GM03348 (cell line): ENCODE measurements around the gene ARRB1.
"Not testable (repeated sequence)": the region's sequence is repeated elsewhere in the genome, so short reads cannot be mapped to it uniquely, and the experiment has no call there.

Source experiments
- DNase-seq: peaks from one replicate; pipeline ENCODE4 v3.0.0; 2012; ENCODE audit warnings: low spot score

ARRB1 gene

DNA sequence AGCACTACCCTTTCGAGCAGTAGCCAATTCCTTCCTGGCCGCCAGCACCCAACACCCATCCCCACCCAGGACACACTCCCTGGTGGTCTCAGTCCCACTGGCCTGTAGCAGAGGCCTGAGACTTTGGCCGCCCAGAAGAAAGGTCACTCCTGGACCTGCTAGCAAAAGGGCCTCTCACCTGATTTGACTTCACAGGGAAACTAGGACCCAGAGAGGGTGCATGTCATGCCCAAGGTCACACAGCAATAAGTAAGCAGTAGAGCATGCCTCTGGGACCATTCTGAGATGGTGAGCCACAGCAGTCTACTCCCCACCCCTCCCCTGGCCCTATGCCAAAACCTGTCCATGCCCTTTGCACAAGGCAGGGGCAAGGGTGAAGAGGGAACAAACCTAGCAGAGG lies 7.3 kb downstream of the ARRB1 start:
- no peak for DNase-seq

DNA sequence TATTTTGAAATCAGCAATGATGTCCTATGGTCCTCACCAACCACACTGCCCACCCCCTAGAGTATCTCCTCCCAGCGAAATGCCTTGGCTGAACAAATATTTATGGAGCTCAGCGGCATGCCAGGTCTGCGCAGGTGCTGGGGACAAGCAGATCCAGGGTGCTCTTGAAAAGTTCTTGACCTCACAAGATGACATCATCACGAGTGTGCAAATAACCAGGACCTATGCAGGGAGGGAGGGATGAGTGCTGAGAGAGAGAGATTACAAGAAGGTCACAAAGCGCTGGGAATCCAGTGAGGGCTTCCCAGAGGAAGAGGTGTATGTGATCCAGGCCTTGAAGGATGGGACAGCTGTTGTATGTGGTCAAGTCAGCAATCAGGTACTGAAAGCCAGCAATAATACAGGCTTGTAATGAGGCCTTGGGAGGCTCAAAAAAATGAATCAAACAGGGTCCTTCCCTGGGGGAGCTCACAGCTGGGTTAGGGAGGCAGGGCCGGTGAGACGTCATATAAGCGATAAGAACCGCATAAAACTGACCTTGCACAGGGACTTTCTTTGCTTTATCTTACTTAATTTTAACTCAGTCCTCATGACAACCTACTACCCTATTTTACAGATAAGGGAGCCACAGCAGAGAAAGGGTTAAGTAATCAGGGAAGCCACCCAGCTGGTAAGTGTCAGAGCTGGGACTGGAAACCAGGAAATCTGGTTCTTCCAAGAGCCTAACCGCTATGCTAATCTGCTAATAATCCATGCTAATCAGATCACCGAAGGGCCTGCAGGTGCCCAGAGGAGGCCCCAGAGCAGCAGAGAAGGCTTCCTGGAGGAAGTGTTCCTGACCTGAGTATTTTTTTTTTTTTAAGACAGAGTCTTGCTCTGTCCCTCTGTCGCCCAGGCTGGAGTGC lies 8.2 kb downstream of the ARRB1 start:
- no peak for DNase-seq

DNA sequence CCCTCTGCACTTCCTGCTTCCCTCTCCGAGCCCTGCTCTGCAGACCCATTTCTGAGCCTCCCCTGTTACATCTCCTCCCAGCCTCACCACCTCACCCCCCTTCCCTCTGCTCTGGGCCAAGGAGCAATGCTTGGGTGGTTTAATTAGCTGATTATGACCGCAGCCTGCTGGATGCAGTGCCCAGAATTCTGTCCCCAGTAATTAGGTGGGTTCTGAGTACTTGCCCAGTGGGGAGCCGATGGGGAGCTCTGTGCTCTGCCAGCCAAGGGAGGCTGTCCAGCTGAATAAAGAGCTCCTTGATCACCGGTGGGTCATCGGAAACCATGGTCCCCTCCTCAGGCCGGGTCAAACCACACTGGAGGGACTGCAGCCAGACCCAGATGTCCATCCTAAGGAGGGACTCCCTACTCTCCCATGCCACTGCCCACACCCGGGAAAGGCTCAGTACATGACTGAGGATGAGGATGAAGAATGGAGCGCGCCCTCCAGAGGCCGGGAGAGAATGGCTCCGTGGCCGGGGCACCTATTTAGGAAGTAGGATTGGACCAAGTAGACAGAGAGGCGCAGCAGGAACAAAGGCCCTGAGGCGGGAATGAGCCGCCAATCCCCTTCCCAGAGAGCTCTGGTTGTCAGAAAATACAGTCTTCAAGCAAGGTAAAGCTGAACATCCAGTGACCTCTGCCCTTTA lies 9.1 kb downstream of the ARRB1 start:
- DNase-seq, result no peak

DNA sequence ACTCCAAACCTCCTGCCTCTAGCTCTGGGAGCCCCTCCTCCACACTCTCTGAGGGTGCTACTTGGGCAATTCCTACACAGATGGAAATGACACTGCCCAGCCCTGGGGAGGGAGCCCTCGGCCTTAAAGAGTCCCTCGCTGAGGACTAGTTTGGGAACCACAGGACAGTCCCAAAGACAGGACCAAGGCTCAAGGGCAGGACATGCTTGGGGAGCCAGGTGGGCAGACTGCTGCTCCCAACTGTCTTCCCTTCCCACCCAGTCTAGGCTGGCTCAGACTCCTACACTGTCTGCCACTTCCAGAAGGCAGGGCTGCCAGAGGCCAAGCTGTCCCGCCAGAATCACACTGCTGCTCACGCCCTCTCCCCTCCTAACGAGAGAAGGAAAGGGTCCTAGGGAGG lies 9.8 kb downstream of the ARRB1 start:
- DNase-seq, result no peak

DNA sequence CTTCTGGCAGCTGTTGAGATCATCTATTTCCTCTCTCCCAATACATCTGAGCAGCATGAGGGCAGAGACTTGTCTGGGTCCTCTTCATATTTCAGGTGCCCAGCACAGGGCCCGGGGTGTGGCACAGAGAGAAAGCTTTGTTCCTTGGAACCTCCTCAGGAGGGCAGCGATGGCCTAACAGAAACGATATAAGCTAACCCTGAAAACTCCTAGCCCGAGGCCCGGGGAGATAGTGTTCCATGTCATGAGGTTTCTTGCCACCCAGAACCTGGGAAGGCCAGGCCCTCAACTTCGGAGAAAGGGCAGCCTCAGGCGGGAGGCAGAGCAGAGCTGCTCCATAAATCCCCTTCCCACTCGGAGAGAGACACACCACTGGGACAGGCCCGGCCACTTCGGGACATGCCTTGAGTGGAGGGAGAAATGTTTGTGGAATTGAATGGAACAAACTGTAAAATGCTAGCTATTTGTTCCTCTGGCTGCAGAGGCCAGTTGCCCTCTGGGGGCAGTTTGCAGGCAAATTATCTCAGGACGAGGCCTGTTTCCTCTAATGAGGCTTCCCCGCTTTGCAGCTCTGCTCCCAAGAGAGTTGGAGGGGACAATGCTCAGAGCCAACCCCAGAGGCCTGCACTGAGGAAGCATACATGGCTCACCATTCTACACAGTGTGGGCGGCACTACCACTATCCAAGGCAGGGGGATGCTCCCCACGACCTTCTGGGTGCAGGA lies 11.6 kb downstream of the ARRB1 start:
- DNase-seq, result no peak

DNA sequence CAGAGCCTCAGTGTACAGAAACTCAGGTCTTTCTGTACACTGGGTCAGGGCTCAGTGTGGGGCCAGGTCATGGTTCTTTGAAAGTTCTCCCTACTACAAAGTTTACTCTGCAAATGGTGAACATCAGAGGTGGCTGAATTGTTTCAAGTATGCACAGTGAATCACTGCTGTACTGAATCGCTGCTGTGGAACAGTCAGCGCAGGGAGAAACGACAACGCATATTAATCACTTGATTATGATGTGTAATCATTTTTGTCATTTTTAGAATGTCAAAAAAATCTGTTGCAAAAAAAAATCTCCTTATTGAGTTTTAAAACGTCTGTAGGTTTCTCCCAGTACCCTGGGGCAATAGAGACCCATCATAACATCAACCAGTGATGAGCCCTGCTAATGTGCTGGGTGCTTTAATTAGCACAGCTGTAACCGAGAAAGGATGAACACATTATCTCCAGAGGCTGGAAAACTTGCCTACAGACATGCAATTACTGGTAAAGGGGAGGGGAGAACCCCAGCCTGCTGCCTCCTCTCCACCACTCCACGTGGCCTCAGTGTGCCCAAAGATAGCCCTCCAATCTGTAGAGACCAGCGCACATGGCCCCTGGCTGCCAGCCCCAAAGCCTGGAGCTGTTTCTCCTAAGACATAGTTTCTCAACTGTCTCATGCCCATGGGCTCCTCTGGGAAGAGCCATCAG lies 12.8 kb downstream of the ARRB1 start:
- DNase-seq, result peak; percentile 56

DNA sequence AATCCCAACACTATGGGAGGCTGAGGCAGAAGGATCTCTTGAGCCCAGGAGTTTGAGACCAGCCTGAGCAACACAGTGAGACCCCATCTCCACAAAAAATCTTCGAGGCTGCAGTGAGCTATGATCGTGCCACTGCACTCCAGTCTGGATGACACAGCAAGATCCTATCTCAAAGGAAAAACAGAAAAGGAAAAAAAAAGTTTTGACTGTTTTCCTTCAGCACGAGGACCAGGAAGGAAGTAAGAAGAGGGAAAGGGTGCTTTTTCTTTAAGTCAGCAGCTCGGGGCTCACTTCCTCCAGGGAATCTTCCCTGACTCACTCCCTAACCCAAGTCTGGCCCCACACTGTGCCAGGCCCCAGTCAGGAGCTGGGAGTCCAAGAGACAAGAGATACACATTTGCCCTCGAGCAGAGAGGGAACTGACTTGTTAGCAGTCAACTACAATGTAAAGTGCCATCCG lies 14.2 kb downstream of the ARRB1 start:
- DNase-seq, result peak; percentile 51

DNA sequence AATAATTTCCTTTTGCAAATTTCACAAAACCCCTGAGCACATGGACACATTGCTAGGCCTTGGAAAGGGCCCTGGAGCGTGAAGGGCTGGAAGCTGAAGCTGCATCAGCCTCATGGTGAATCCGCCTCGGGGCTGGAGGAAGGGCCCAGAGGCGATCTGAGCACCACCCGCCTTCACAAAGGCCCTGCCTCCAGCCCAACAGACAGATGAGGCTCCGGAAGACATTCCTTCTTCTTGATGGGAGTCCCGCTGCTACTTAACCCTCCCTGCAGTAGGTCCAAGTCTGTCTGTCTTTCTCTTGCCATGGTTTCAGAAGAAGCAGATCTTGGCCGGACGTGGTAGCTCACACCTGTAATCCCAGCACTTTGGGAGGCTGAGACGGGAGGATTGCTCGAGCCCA lies 16.5 kb downstream of the ARRB1 start:
- no peak for DNase-seq

DNA sequence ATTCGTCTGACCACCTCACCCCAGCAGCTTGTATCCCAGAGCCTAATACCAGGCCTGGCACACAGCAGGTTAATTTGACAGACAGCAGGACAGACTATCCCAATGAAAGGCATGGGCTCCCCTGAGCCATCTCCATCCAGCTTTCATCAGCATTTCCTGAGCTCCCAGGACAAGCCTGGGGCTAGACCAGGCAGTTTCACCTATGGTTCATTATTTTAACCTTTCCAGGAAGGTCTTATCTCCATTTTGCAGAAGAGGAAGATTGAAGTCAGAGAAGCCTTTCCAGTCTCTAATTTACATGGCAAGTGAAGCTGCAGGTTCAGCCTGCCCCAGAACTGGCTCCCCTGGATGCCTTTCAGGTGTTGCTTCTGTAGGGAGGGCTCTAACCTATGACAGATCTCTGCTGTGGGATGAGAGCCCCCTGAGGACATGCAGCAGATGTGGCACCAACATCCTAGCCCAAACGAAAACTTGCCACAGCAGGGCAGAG lies 17.0 kb downstream of the ARRB1 start:
- no peak for DNase-seq

DNA sequence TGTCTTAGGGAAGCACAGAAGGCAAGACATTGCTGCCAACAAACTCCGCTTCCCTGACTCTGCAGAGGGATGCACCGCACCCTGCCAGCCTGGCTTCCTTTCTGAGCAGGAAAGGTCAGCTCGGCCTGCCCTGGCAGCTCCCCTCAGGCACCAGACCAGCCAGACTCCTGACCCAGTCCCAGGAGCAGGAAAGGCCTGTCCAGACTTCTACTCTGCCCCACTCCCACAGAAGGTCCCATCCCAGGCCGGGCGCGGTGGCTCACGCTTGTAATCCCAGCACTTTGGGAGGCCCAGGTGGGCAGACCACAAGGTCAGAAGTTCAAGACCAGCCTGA lies 17.7 kb downstream of the ARRB1 start:
- no peak for DNase-seq

DNA sequence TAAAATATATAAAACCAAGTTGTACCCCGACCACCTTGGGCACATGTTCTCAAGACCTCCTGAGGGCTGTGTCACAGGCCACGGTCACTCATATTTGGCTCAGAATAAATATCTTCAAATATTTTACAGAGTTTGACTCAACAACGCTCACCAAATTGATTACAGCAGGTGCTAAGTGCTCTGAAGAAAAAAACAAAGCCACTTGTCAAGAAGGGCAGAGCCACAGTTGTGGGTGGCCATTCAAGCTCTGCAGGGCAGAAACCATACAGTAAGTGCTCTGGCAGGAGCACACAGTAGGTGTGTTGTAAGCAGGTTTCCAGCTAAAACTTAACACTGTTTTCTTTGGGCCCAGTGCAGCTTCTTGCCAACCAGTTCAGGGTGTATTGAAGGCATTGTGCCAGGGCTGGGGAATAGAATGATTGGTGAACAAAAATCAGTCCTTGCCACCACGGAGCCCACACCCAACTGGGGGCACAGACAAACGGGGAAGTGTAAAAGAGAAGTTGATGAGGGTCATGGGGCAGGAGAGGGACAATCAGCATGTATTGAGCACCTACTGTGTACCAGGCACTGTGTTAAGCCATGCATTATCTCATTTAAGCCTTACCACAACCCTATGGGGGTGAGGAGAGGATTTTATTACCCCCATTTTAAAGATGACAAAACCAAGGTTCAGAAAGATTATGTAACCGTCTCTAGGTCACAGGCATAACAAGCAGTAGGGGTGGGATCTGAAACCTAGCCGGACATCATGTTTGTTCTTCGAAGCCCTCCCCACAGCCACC lies 18.2 kb downstream of the ARRB1 start:
- DNase-seq, result no peak

DNA sequence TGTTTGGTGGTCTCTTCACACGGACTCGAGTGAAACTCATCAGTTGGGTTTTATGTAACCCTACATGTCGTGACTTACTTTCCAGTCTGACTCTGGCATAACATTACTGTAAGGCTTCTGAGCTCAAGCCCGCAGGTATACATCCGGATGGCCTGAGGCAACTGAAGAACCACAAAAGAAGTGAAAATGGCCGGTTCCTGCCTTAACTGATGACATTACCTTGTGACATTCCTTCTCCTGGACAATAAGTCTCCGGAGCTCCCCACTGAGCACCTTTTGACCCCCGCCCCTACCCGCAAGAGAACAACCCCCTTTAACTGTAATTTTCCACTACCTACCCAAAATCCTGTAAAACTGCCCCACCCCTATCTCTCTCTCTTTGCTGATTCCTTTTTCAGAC lies 19.7 kb downstream of the ARRB1 start:
- DNase-seq, result not testable (repeated sequence)

DNA sequence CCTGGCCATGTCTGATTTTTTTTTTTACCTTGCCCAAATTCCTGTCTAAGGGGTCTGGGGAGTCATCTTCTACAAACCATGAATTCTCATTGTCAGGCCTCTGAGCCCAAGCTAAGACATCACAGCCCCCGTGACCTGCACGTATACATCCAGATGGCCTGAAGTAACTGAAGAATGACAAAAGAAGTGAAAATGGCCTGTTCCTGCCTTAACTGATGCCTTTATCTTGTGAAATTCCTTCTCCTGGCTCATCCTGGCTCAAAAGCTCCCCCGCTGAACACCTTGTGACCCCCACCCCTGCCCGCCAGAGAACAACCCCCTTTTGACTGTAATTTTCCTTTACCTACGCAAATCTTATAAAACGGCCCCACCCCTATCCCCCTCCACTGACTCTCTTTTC lies 20.2 kb downstream of the ARRB1 start:
- not testable (repeated sequence) for DNase-seq

DNA sequence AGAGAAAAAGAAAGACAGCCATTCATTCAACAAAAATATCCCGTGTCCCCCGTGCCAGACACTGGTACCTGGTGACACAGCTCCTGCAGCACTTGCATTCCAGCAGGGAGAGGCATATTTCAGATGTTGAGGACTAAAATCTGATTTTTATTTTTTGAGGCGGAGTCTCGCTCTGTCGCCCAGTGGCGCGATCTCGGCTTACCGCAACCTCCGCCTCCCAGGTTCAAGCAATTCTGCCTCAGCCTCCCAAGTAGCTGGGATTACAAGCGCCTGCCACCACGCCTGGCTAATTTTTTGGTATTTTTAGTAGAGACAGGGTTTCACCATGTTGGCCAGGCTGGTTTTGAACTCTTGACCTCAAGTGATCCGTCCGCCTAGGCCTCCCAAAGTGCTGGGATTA lies 20.6 kb downstream of the ARRB1 start:
- DNase-seq, result not testable (repeated sequence)

DNA sequence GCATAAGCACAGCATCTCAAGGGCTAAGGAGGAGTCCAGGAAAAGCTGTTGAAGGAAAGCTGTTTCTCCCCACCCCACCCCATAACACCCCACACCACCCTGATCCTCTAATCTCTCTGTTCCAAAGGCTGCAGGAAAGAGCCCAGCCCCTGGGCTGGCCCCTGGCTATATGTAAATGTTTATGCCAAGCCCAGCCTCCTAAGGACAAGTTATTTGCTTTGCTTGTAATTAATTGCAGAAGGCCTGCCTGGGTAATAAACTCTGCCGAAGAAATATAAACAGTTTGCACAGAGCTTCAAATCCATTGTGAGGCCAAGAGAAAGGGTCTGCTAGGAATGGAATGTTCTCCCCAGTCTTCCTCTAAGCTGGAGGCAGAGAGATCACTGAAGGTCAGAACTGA lies 21.2 kb downstream of the ARRB1 start:
- DNase-seq, result no peak

DNA sequence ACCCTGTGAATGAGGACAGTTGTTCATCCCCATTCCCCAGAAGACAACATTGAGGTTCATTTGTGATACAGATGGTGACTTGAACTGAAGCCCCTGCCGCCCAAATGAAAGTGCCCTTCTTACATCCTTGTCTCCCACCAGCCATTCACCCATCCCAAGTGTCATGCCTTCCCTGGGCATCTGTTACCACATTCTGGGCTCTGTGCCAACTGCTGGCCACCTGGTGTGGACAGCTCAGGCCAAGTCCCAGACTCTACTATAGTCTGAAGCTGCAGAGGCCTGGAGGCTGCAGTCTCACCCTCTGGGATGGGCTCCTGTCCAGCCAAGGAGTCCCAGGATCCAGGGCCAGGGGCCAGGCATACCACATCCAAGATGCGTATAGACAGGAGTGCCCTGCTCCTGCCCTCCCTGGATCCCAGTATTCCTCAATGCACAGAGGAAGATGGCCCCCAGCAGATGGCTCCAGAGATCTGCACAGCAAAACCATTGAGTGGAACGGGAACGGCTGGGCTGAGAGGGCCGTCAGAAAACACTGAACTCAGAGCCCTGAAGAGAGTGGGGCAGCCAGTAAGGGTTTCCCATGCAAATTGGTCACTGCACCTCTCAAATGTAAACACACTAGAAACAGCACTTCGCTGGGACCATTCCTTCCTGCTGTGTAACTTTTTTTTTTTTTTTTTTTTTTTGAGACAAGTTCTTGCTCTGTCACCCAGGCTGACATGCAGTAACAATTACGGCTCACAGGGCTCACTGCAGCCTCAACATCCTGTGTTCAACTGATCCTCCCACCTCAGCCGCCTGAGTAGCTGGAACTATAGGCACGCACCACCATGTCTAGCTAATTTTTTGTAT lies 22.8 kb downstream of the ARRB1 start:
- peak; percentile 85 for DNase-seq

DNA sequence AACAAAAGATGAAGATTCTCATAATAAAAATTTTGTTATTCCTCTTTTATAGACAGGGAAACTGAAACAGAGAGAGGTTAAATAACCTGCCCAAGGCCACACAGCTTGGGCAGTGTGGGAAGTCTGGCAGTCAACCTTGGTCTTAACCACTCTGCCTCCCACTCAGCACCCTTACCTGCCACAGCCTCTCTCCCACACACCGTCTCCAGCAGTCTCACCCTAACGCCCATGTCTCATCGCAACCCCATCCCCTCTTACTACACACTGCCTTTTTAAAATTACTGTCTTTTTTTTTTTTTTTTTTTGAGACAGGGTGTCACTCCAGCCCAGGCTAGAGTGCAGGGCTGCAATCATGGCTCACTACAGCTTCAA lies 25.0 kb downstream of the ARRB1 start:
- no peak for DNase-seq

DNA sequence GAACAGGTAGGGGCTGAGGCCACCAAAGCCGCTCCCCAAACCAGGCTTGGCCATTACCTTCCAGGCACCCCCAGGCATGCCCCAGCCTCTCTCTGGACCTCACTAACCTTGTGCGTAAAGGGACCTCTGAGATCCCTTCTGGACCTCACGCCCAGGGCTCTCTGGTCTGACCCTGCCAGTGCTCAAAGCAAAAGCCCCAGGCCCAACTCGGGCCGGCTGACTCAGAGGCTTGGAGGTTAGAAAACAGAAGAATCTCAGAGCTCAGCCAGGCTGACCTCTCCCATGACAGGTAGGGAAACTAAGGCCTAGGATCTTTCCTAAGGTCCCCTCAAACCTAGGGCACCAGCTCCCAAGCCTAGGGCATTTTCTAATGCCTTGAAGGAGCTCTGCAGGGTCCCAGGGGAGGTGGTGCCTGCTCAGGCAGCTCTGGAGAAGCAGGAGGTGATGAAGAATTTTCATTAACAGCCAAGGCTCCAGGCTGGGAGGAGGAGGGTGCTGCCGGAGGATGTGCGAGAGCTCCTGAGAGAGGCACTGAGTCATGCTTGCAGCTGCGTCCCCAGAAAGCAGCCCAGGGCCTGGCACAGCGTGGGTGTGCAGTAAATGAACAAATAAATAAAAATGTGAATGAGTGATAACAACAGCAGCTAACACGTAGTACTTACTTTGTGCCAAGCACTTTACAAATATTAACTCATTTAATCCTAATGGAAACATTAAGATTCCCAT lies 25.6 kb downstream of the ARRB1 start:
- DNase-seq, result peak; percentile 94

DNA sequence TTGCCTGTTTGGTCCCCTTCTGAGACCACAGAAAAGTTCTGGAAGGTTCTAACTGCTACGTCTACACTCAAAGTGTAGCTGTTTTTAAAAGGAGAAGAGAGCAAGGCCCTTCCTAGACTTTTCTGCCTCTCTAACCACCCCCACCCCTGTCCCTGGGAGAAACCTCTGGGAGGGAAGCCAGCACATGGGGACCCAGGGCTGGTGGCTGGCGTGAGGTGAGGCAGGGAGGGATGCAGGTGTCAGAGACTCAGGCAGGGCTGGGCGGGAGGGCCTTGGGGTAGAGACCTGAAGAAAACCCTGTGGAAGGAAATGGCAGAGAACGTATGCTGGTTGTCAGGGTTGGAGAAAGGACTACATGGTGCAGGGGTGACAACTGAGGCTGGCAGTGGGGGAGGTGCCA lies 26.7 kb downstream of the ARRB1 start:
- DNase-seq, result no peak

DNA sequence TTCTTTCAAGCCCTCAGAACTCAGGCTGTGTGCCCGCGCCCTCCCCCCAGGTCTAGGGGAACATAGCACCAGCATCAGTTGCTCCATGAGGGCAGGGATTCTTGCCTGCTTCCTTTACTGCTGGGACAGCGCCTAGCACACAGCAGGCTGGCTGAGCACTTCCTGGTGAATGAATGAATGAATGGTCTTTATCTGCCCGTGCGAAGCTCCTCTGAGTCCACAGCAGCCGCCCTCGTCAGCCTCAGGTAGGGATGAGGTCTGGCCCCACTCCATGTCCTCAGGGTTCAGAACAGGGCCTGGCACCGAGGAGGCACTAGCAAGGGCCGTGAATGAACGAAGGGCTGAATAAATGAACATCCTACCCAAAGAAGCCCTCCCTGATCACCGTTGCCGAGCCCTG lies 27.3 kb downstream of the ARRB1 start:
- DNase-seq, result no peak
